Fibroblast of lung (primary cell): Measurements from ENCODE around the gene USP9Y. TPM values are rescaled to one million over a fixed set of nuclear protein-coding genes. Genes with fewer than 3 reads are reported as not detected.
A peak's percentile ranks its signal among the peaks of the same experiment; 100 is the strongest.

Experiments used
- DNase-seq, 2 donors: peaks; one replicate each; pipeline versions ENCODE4 v3.0.0 to v3.0.0-alpha.2; 2010; ENCODE audit warnings: low read depth in 2 of 2
- H2AFZ ChIP-seq: 2 replicates; pipeline ENCODE4 v1.5.1; 2012; ENCODE audit warnings: low read length, control low read depth, inconsistent platforms
- H3K27ac ChIP-seq: 2 replicates; pipeline ENCODE4 v1.5.1; 2011; ENCODE audit warnings: low read length, control low read depth; ENCODE audit not compliant: insufficient read depth
- H3K27me3 ChIP-seq: 2 replicates; pipeline ENCODE4 v1.5.1; 2011; ENCODE audit warnings: mild to moderate bottlenecking, low read length; ENCODE audit not compliant: control insufficient read depth, insufficient read depth
- H3K36me3 ChIP-seq: 2 replicates; pipeline ENCODE4 v1.5.1; 2011; ENCODE audit warnings: low read length; ENCODE audit not compliant: control insufficient read depth, insufficient read depth
- H3K4me1 ChIP-seq: 2 replicates; pipeline ENCODE4 v1.5.1; 2011; ENCODE audit warnings: low read length; ENCODE audit not compliant: control insufficient read depth, insufficient read depth; ENCODE audit errors: extremely low read depth
- H3K4me2 ChIP-seq: 2 replicates; pipeline ENCODE4 v1.5.1; 2011; ENCODE audit warnings: low read length, control low read depth; ENCODE audit not compliant: insufficient read depth; ENCODE audit errors: extremely low read depth
- H3K4me3 ChIP-seq, 4 experiments: fragments of 200-600 bp in 1 of 4; sonication (generic) in 1 of 4; replicated peaks in 1 of 4; 2 replicates each; pipeline ENCODE4 v1.5.1; 2011 to 2016; ENCODE audit warnings: low read length in 4 of 4, low read depth in 3 of 4, mild to moderate bottlenecking in 3 of 4, control low read depth in 2 of 4, inconsistent platforms in 1 of 4, mixed read lengths in 1 of 4; ENCODE audit not compliant: insufficient read depth in 1 of 4; ENCODE audit errors: control extremely low read depth in 1 of 4
- H3K79me2 ChIP-seq: 2 replicates; pipeline ENCODE4 v1.5.1; 2012; ENCODE audit warnings: mild to moderate bottlenecking, low read length, inconsistent platforms; ENCODE audit not compliant: control insufficient read depth, insufficient read depth
- H3K9ac ChIP-seq: 2 replicates; pipeline ENCODE4 v1.5.1; 2011; ENCODE audit warnings: mild to moderate bottlenecking, low read length, control low read depth; ENCODE audit not compliant: insufficient read depth
- H3K9me3 ChIP-seq: 2 replicates; pipeline ENCODE4 v1.5.1; 2012; ENCODE audit warnings: low read depth, low read length; ENCODE audit not compliant: control insufficient read depth, insufficient read depth
- H4K20me1 ChIP-seq: 2 replicates; pipeline ENCODE4 v1.5.1; 2011; ENCODE audit warnings: low read length; ENCODE audit not compliant: control insufficient read depth, insufficient read depth; ENCODE audit errors: extremely low read depth
- EZH2 ChIP-seq: IDR thresholded peaks from 2 replicates; pipeline ENCODE4 v1.5.1; 2012; ENCODE audit warnings: low read length, control low read depth, mild to moderate bottlenecking; ENCODE audit errors: missing control alignments
- polyA plus RNA-seq, 2 donors: library from polyadenylated mRNA; depleted of rRNA in 1 of 2; stranded (reverse) in 1 of 2; unstranded in 1 of 2; fragments of >200 nt; gene quantifications; 2 replicates each; pipeline ENCODE4 v1.2.1, GENCODE V29; 2011 to 2012; ENCODE audit warnings: missing spikeins in 1 of 2
- total RNA-seq: library from RNA; depleted of rRNA; stranded (reverse); fragments of >200 nt; gene quantifications from 2 replicates; pipeline ENCODE4 v1.2.1, GENCODE V29; 2014
- TF ChIP-seq, protein P1 (sequence below), 2 donors: IDR thresholded peaks in 1 of 2; conservative IDR thresholded peaks in 1 of 2; 1 replicate in 1 of 2; 2 replicates in 1 of 2; pipeline ENCODE4 v1.5.1; 2011 to 2012; ENCODE audit warnings: low read length in 2 of 2, control low read depth in 1 of 2, inconsistent platforms in 1 of 2, low read depth in 1 of 2, mild to moderate bottlenecking in 1 of 2

USP9Y gene
- total and polyA plus RNA-seq, 2 donors (not counting 1 experiment from before 2014, with no cell fraction given): 39.6 TPM; not detected in 1

DNA sequence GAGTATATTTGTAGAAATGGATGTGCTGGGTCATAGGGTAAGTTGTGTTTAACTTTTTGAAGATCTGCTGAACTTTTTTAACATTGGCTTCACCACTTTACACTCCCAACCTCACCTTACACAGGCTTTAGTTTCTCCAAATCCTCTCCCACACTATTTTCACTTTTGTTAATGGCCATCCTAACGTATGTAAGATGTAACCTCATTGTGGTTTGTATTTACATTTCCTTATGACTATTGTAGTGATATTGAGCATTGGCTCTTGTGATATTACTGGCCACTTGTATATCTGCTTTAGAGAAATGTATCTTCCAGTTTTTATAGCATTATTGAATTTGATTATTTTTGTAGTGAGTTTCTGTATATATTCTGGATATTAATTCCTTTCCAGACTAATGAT is 93.0 kb downstream of the USP9Y start:
- Histone ChIP-seq H3K4me3 (no peak overlapping the region), H3K27ac (no peak overlapping the region), H3K27me3 (no peaks in the 10 kb centered on the region), H3K79me2 (no peaks in the 10 kb centered on the region), H4K20me1 (no peaks in the 10 kb centered on the region), H2AFZ (no peak overlapping the region), H3K4me1 (no peaks in the 10 kb centered on the region), H3K9ac (no peak overlapping the region), H3K4me2 (no peak overlapping the region), H3K36me3 (no peaks in the 10 kb centered on the region), H3K9me3 (no peaks in the 10 kb centered on the region)
- DNase-seq: no peak
- TF ChIP-seq EZH2: no peak
- TF ChIP-seq, protein P1, sequence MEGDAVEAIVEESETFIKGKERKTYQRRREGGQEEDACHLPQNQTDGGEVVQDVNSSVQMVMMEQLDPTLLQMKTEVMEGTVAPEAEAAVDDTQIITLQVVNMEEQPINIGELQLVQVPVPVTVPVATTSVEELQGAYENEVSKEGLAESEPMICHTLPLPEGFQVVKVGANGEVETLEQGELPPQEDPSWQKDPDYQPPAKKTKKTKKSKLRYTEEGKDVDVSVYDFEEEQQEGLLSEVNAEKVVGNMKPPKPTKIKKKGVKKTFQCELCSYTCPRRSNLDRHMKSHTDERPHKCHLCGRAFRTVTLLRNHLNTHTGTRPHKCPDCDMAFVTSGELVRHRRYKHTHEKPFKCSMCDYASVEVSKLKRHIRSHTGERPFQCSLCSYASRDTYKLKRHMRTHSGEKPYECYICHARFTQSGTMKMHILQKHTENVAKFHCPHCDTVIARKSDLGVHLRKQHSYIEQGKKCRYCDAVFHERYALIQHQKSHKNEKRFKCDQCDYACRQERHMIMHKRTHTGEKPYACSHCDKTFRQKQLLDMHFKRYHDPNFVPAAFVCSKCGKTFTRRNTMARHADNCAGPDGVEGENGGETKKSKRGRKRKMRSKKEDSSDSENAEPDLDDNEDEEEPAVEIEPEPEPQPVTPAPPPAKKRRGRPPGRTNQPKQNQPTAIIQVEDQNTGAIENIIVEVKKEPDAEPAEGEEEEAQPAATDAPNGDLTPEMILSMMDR (conservative IDR thresholded peaks at IDR 0.05 in 1 of 2, IDR thresholded peaks at IDR 0.05 in 1 of 2; ENCODE audit: low read depth in 1 of 2, low read length in 2 of 2): no peak

DNA sequence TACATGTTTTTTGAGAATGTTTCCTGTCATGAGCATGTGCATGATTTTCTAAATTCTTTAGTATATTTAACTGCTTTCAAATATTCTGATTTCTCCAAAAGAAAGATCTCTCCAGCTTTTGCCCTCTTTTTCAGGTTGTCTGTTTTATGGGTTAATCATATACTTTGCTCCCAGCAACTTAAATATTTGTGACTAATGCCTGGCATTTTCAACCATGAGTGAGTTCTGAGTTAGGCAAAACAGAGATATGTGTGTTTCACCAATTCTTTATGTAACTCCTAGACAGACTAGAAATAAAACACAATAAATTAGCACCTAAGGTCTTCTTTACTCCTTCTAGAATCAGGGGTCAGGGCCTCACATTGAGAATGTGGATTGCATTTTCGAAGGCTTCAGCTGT is 107.0 kb downstream of the USP9Y start:
- Histone ChIP-seq H3K36me3 (no peaks in the 10 kb centered on the region), H3K79me2 (no peaks in the 10 kb centered on the region), H3K4me2 (no peak overlapping the region), H4K20me1 (no peaks in the 10 kb centered on the region), H2AFZ (no peak overlapping the region), H3K4me3 (no peak overlapping the region), H3K9me3 (no peaks in the 10 kb centered on the region), H3K4me1 (no peaks in the 10 kb centered on the region), H3K27me3 (no peaks in the 10 kb centered on the region), H3K9ac (no peak overlapping the region), H3K27ac (no peak overlapping the region)
- no peak for DNase-seq
- TF ChIP-seq, protein P1 (conservative IDR thresholded peaks at IDR 0.05 in 1 of 2, IDR thresholded peaks at IDR 0.05 in 1 of 2; ENCODE audit: low read depth in 1 of 2, low read length in 2 of 2): no peak
- TF ChIP-seq EZH2: no peak

DNA sequence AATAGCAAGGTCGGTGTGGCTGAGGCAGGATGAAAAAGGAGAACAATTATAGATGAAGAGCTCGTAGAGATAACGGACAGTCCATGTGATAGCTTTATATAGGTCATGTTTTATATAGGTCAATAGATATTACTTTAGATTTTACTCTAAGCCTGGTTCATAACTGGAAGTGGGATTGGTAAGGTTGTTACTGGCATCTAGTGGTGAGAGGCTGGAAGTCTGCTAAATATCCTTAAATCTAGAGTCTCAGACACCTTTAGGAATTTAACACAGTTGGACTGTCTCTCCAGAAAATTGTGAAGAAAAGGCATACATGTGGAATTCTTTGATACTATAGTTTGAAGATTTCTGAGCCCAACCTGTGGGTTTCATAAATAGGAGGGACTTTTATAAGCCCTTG is 108.0 kb downstream of the USP9Y start:
- no peaks in the 10 kb centered on the region for H3K36me3 ChIP-seq
- H3K9me3 ChIP-seq: no peaks in the 10 kb centered on the region
- no peaks in the 10 kb centered on the region for H4K20me1 ChIP-seq
- no peak overlapping the region for H3K4me2 ChIP-seq
- no peak overlapping the region for H3K9ac ChIP-seq
- H3K79me2 ChIP-seq: no peaks in the 10 kb centered on the region
- TF ChIP-seq EZH2: no peak
- TF ChIP-seq, protein P1 (conservative IDR thresholded peaks at IDR 0.05 in 1 of 2, IDR thresholded peaks at IDR 0.05 in 1 of 2; ENCODE audit: low read depth in 1 of 2, low read length in 2 of 2): peak; percentile 42 to 56
- H3K27ac ChIP-seq: no peak overlapping the region
- H3K27me3 ChIP-seq: no peaks in the 10 kb centered on the region
- DNase-seq: peak in 1 of 2 donors; percentile 47
- H3K4me1 ChIP-seq: no peaks in the 10 kb centered on the region
- H3K4me3 ChIP-seq: no peak overlapping the region
- H2AFZ ChIP-seq: no peak overlapping the region
